WERI-Rb-1 (cell line): ENCODE measurements around the gene MSL3.

ENCODE experiments used
- DNase-seq: peaks from one replicate; pipeline ENCODE4 v3.0.0-alpha.2; 2020
- H3K27ac ChIP-seq: fragments of 250-450 bp; sonication (Bioruptor Pico); 2 replicates; pipeline ENCODE4 v1.5.1; 2020; ENCODE audit warnings: mild to moderate bottlenecking, moderate library complexity
- H3K27me3 ChIP-seq: fragments of 250-450 bp; sonication (Bioruptor Pico); 2 replicates; pipeline ENCODE4 v1.5.1; 2021; ENCODE audit warnings: mild to moderate bottlenecking, low read depth, moderate library complexity; ENCODE audit not compliant: insufficient read depth, severe bottlenecking
- H3K36me3 ChIP-seq: fragments of 250-450 bp; sonication (Bioruptor Pico); 2 replicates; pipeline ENCODE4 v1.5.1; 2020; ENCODE audit warnings: mild to moderate bottlenecking, moderate library complexity
- H3K4me3 ChIP-seq: 2 replicates; pipeline ENCODE4 v1.5.1; 2011; ENCODE audit warnings: low read depth, mild to moderate bottlenecking, control low read depth, low read length
- H3K9me3 ChIP-seq: fragments of 250-450 bp; sonication (Bioruptor Pico); 2 replicates; pipeline ENCODE4 v1.5.1; 2021; ENCODE audit warnings: mild to moderate bottlenecking, moderate library complexity; ENCODE audit not compliant: severe bottlenecking
- TF ChIP-seq, protein P1 (sequence below): IDR thresholded peaks from 2 replicates; pipeline ENCODE4 v1.5.1; 2011; ENCODE audit warnings: low read depth, mild to moderate bottlenecking, control low read depth, inconsistent platforms, low read length

Gene MSL3

DNA sequence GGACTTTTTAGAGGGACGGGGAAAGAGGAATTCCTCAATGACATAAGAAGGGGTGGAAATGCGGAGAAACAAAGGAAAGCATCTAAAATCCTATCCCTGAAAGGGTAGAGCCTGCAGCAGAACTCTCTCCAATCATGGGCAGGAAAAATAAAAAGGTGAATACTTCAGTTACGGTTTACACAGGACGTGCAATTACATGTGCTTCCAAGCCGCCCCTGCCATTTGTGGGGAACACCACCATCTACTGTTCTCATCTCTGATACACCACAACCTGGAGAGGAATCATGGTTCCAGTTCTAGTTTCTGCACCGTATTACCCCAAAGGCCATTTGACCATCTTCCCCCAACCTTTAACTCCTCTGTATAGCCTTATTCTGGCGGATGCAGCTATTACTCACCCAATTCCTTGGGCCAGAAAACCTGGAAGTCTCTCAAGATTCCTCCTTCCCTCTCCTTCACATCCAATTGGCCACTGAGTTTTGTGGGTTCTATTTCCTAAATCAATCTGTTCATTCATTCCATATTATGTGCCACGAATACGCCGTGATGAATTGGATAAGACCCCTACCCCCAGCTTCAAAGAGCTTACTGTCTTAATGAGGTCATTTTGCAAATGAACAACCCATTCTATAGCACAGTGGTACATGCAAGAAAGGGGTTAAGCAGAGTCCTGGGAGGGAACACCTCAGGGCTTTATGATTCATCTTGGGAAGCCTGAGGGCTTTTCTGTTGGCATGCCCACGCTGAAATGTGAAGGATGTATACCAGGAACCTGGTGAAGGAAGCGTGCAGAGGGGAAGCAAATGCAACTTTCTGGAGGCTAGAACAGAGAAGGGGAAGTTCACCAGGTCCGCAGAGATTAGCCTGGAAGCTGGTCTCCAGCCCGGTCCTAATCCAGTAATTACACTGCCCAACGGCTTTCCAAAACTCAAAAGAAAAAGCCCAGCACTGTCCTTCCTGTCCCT is 1.4 kb upstream of the MSL3 start:
- Histone ChIP-seq H3K4me3 (peak overlapping the region; percentile 59), H3K27ac (peak overlapping the region; percentile 78), H3K36me3 (no peaks in the 10 kb centered on the region; the same call in 1 of the 2 replicates), H3K27me3 (peaks cover 23% of the 10 kb centered on the region), H3K9me3 (no peaks in the 10 kb centered on the region)
- DNase-seq: no peak
- TF ChIP-seq, protein P1, sequence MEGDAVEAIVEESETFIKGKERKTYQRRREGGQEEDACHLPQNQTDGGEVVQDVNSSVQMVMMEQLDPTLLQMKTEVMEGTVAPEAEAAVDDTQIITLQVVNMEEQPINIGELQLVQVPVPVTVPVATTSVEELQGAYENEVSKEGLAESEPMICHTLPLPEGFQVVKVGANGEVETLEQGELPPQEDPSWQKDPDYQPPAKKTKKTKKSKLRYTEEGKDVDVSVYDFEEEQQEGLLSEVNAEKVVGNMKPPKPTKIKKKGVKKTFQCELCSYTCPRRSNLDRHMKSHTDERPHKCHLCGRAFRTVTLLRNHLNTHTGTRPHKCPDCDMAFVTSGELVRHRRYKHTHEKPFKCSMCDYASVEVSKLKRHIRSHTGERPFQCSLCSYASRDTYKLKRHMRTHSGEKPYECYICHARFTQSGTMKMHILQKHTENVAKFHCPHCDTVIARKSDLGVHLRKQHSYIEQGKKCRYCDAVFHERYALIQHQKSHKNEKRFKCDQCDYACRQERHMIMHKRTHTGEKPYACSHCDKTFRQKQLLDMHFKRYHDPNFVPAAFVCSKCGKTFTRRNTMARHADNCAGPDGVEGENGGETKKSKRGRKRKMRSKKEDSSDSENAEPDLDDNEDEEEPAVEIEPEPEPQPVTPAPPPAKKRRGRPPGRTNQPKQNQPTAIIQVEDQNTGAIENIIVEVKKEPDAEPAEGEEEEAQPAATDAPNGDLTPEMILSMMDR: no peak

DNA sequence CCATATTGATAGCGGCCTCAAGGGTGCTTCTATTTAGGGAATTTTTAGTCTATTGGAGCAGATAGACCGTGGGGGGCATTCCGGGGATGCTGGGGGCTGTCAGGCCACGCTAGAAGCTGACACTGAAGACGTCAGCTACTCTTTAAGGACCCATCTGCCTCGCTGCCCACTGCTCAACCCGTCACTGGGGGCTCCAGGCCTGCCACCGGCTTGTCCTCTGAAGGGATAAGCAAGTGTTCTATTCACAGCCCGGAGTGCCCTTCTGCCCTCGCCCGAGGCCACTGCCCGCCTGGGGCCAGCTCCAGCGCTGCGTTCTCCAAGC is 679 bp upstream of the MSL3 start:
- Histone ChIP-seq H3K27ac (peak overlapping the region; percentile 78), H3K9me3 (no peaks in the 10 kb centered on the region), H3K27me3 (peaks cover 21% of the 10 kb centered on the region), H3K36me3 (peaks cover 2% of the 10 kb centered on the region), H3K4me3 (peak overlapping the region; percentile 59)
- no peak for DNase-seq
- TF ChIP-seq, protein P1: no peak

DNA sequence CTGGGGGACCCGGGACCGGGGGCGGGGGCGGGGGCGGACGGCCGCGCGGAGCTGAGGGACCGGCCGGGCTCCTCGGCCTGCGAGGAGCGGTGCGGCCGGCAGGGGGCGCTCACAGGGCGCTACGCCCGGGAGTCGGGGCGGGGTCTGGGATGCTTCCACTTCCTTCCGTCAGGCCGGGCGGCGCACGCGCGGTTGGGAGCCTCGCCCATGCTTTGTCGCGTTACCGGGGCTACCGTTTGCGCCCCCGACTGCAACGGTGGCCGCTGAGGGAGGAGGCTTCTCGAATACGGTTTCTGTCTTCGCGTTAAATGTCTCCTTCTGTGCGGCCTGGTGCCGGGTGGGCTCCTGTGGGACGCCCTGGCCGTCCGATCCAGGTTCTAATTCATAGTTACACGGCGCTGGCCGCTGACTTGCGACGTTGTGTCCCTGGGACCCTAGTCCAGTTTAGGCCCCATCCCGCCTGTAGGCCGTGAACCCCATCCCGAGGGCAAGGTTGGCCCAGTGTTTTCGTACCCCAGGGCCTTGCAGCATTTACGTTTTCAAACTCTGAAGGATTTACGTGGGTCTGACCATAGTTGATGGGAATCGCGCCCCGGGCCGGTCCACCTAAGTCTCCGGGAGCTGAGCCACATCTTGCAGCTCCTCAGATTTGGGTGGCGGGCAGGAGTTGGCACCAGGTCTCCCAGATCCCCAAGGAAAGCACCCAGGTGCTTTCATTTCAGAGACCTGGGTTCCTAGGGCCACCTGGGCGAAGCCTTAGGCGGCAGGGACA is 549 bp downstream of the MSL3 start:
- Histone ChIP-seq H3K27me3 (peaks cover 18% of the 10 kb centered on the region), H3K36me3 (peaks cover 15% of the 10 kb centered on the region), H3K27ac (peak overlapping the region; percentile 49), H3K9me3 (no peaks in the 10 kb centered on the region), H3K4me3 (peak overlapping the region; percentile 77)
- DNase-seq: peak; percentile 82
- TF ChIP-seq, protein P1: peak; percentile 60

DNA sequence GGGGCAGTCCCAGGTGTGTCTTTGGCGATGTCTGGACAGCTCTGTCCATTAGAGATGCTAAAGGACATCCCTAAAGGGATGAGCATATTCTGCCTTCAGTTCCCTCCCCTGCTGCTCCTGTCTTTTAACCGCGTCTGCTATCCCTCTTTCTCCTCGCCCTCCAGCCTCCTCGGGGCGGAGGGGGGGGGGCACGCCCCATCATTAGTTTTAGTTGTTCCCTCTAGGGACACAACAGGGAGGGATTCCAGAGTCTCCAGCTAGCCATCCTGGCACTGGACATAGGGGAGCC is 1.1 kb downstream of the MSL3 start:
- Histone ChIP-seq H3K27ac (peak overlapping the region; percentile 40), H3K27me3 (peaks cover 17% of the 10 kb centered on the region), H3K36me3 (peaks cover 20% of the 10 kb centered on the region), H3K4me3 (peak overlapping the region; percentile 77), H3K9me3 (no peaks in the 10 kb centered on the region)
- TF ChIP-seq, protein P1: no peak
- DNase-seq: no peak

DNA sequence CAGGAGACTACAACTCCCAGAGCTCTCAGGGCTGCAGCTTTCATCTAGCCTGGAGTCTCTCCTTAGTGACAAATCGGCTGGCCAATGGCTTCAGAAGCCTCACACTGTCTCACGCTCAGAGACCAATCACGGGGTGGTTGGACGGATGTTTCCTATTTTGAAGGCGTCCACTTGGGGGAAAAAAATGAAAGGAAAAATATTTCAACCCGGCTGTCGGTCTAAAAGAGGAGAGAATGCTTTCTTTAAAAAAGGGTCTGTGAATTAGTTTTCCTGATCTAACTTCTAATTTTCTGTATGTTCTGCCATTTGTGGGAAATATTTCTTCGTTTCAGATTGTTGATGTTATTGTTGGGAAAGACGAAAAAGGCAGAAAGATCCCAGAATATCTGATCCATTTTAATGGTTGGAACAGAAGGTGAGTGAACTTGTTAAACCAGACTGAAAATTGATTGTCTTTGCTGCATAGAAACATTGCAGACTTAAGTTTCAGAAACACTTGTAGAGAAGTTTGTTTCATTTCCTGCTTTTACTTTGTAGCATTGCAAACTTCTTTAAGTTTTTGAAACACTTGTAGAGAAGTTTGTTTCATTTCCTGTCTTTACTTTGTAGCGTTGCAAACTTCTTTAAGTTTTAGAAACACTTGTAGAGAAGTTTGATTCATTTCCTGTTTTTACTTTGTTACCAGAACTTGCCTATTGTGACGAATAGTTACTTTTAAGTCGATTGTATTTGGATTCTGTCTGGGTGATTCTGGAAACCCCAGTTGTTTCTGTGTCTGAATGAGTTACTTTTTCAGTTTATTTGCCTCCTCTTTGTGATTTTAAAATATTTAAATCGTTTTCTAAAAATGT is 1.6 kb downstream of the MSL3 start:
- TF ChIP-seq, protein P1: no peak
- H3K27ac ChIP-seq: no peak overlapping the region
- peak; percentile 80 for DNase-seq

More for the DNA sequence above, 1.6 kb downstream of the MSL3 start:
- H3K4me3 ChIP-seq: peak overlapping the region; percentile 77
- peaks cover 20% of the 10 kb centered on the region for H3K36me3 ChIP-seq
- H3K27me3 ChIP-seq: peaks cover 13% of the 10 kb centered on the region
- no peaks in the 10 kb centered on the region for H3K9me3 ChIP-seq
